GM19438 (cell line): ENCODE data around the gene BMPER.

Experiments used
- ATAC-seq: cut with Tn5 transposase; IDR thresholded peaks from one replicate; pipeline ENCODE4 v1.9.1; 2021; ENCODE audit warnings: low read depth; ENCODE audit not compliant: unreplicated experiment

The BMPER gene

GRCh38 chr7:33887266-33887975 lies 17.9 kb upstream of the BMPER start:
- ATAC-seq: no peak

- no peak for ATAC-seq
Observed at GRCh38 chr7:33888166-33888565, 17.2 kb upstream of the BMPER start.

GRCh38 chr7:33892945-33893344 lies 12.4 kb upstream of the BMPER start:
- ATAC-seq: no peak

- no peak for ATAC-seq
Observed at GRCh38 chr7:33893377-33893776, 12.0 kb upstream of the BMPER start.

- ATAC-seq: peak; percentile 95
Observed at GRCh38 chr7:33895025-33895804, 10.1 kb upstream of the BMPER start.

- no peak for ATAC-seq
Observed at GRCh38 chr7:33900501-33900900, 4.8 kb upstream of the BMPER start.

- no peak for ATAC-seq
Observed at GRCh38 chr7:33901199-33901598, 4.1 kb upstream of the BMPER start.

- no peak for ATAC-seq
Observed at GRCh38 chr7:33901847-33902246, 3.5 kb upstream of the BMPER start.

GRCh38 chr7:33902746-33903145 lies 2.6 kb upstream of the BMPER start:
- ATAC-seq: no peak

- ATAC-seq: peak; percentile 38
Observed at GRCh38 chr7:33903791-33904680, 1.3 kb upstream of the BMPER start.

GRCh38 chr7:33904681-33905388 lies 504 bp upstream of the BMPER start:
- peak; percentile 69 for ATAC-seq

- ATAC-seq: no peak
Observed at GRCh38 chr7:33906697-33907096, 1.4 kb downstream of the BMPER start.

GRCh38 chr7:33907625-33908024 lies 2.3 kb downstream of the BMPER start:
- ATAC-seq: no peak

GRCh38 chr7:33909318-33909717 lies 4.0 kb downstream of the BMPER start:
- ATAC-seq: no peak

- ATAC-seq: no peak
Observed at GRCh38 chr7:33909755-33910154, 4.4 kb downstream of the BMPER start.

GRCh38 chr7:33910756-33911155 lies 5.4 kb downstream of the BMPER start:
- ATAC-seq: no peak

- no peak for ATAC-seq
Observed at GRCh38 chr7:33916357-33917081, 11.2 kb downstream of the BMPER start.

- ATAC-seq: no peak
Observed at GRCh38 chr7:33917661-33918060, 12.3 kb downstream of the BMPER start.

GRCh38 chr7:33918438-33919143 lies 13.3 kb downstream of the BMPER start:
- no peak for ATAC-seq
